Measurements from ENCODE around the gene NOTO.
"Not testable (repeated sequence)": the region's sequence is repeated elsewhere in the genome, so short reads cannot be mapped to it uniquely, and the experiment has no call there.

NOTO gene

GRCh38 chr2:73202156-73203054 is at the start of gene NOTO:
Gene NOTO, plus strand, starts transcription at chr2:73202574. Its CDS starts 93 bp downstream, at chr2:73202667.
- no peaks in the 10 kb centered on the region for H3K4me1 ChIP-seq (ENCODE audit: insufficient read depth, low read length)
- H3K9ac ChIP-seq (ENCODE audit: low read depth, low read length): peak within 1 kb of the TSS; percentile 54
- no peaks in the 10 kb centered on the region; the same call in 1 of the 2 replicates for H3K9me3 ChIP-seq (ENCODE audit: control insufficient read depth, insufficient read depth, low read length)
- no peaks in the 10 kb centered on the region for H3K36me3 ChIP-seq (ENCODE audit: insufficient read depth, low read length)

- Histone ChIP-seq H3K4me1 (ENCODE audit: insufficient read depth, low read length) (no peaks in the 10 kb centered on the region), H3K9me3 (ENCODE audit: control insufficient read depth, insufficient read depth, low read length) (no peaks in the 10 kb centered on the region; the same call in 1 of the 2 replicates), H3K36me3 (ENCODE audit: insufficient read depth, low read length) (no peaks in the 10 kb centered on the region), H3K9ac (ENCODE audit: low read depth, low read length) (peak overlapping the region; percentile 44; the same call in 1 of the 2 replicates)
Observed at GRCh38 chr2:73156539-73157124, 45.7 kb upstream of the NOTO start.

GRCh38 chr2:73162856-73163391 is 39.5 kb upstream of the NOTO start:
- Histone ChIP-seq H3K4me1 (ENCODE audit: insufficient read depth, low read length) (no peaks in the 10 kb centered on the region), H3K9ac (ENCODE audit: low read depth, low read length) (no peak overlapping the region)

GRCh38 chr2:73163483-73164367 is 38.6 kb upstream of the NOTO start:
- Histone ChIP-seq H3K9ac (ENCODE audit: low read depth, low read length) (no peak overlapping the region), H3K9me3 (ENCODE audit: control insufficient read depth, insufficient read depth, low read length) (no peaks in the 10 kb centered on the region), H3K36me3 (ENCODE audit: insufficient read depth, low read length) (no peaks in the 10 kb centered on the region), H3K4me1 (ENCODE audit: insufficient read depth, low read length) (no peaks in the 10 kb centered on the region)

More at GRCh38 chr2:73162856-73163391, 39.5 kb upstream of the NOTO start:
- Histone ChIP-seq H3K36me3 (ENCODE audit: insufficient read depth, low read length) (no peaks in the 10 kb centered on the region), H3K9me3 (ENCODE audit: control insufficient read depth, insufficient read depth, low read length) (no peaks in the 10 kb centered on the region)

- not testable (repeated sequence) for H3K9ac ChIP-seq (ENCODE audit: low read depth, low read length); H3K4me1 ChIP-seq (ENCODE audit: insufficient read depth, low read length); H3K9me3 ChIP-seq (ENCODE audit: control insufficient read depth, insufficient read depth, low read length); H3K36me3 ChIP-seq (ENCODE audit: insufficient read depth, low read length)
Observed at GRCh38 chr2:73165978-73166377, 36.4 kb upstream of the NOTO start.

GRCh38 chr2:73166813-73167212 is 35.6 kb upstream of the NOTO start:
- H3K4me1 ChIP-seq (ENCODE audit: insufficient read depth, low read length); H3K9me3 ChIP-seq (ENCODE audit: control insufficient read depth, insufficient read depth, low read length); H3K36me3 ChIP-seq (ENCODE audit: insufficient read depth, low read length); H3K9ac ChIP-seq (ENCODE audit: low read depth, low read length): not testable (repeated sequence)

- H3K9me3 ChIP-seq (ENCODE audit: control insufficient read depth, insufficient read depth, low read length); H3K9ac ChIP-seq (ENCODE audit: low read depth, low read length); H3K4me1 ChIP-seq (ENCODE audit: insufficient read depth, low read length); H3K36me3 ChIP-seq (ENCODE audit: insufficient read depth, low read length): not testable (repeated sequence)
Observed at GRCh38 chr2:73168348-73168747, 34.0 kb upstream of the NOTO start.

GRCh38 chr2:73170341-73170740 is 32.0 kb upstream of the NOTO start:
- H3K9ac ChIP-seq (ENCODE audit: low read depth, low read length); H3K9me3 ChIP-seq (ENCODE audit: control insufficient read depth, insufficient read depth, low read length); H3K36me3 ChIP-seq (ENCODE audit: insufficient read depth, low read length); H3K4me1 ChIP-seq (ENCODE audit: insufficient read depth, low read length): not testable (repeated sequence)

GRCh38 chr2:73172963-73173362 is 29.4 kb upstream of the NOTO start:
- no peak overlapping the region for H3K9ac ChIP-seq (ENCODE audit: low read depth, low read length)

GRCh38 chr2:73173781-73174180 is 28.6 kb upstream of the NOTO start:
- H3K36me3 ChIP-seq (ENCODE audit: insufficient read depth, low read length): no peaks in the 10 kb centered on the region
- no peaks in the 10 kb centered on the region for H3K9me3 ChIP-seq (ENCODE audit: control insufficient read depth, insufficient read depth, low read length)
- no peak overlapping the region for H3K9ac ChIP-seq (ENCODE audit: low read depth, low read length)
- no peaks in the 10 kb centered on the region; the same call in 1 of the 2 replicates for H3K4me1 ChIP-seq (ENCODE audit: insufficient read depth, low read length)

More at GRCh38 chr2:73172963-73173362, 29.4 kb upstream of the NOTO start:
- Histone ChIP-seq H3K36me3 (ENCODE audit: insufficient read depth, low read length) (no peaks in the 10 kb centered on the region), H3K9me3 (ENCODE audit: control insufficient read depth, insufficient read depth, low read length) (no peaks in the 10 kb centered on the region), H3K4me1 (ENCODE audit: insufficient read depth, low read length) (no peaks in the 10 kb centered on the region; the same call in 1 of the 2 replicates)

GRCh38 chr2:73174244-73174643 is 28.1 kb upstream of the NOTO start:
- H3K9ac ChIP-seq (ENCODE audit: low read depth, low read length): no peak overlapping the region
- no peaks in the 10 kb centered on the region for H3K36me3 ChIP-seq (ENCODE audit: insufficient read depth, low read length)
- H3K9me3 ChIP-seq (ENCODE audit: control insufficient read depth, insufficient read depth, low read length): no peaks in the 10 kb centered on the region
- no peaks in the 10 kb centered on the region; the same call in 1 of the 2 replicates for H3K4me1 ChIP-seq (ENCODE audit: insufficient read depth, low read length)

GRCh38 chr2:73174941-73175662 is 27.3 kb upstream of the NOTO start:
- Histone ChIP-seq H3K9ac (ENCODE audit: low read depth, low read length) (peak overlapping the region; percentile 59), H3K4me1 (ENCODE audit: insufficient read depth, low read length) (no peaks in the 10 kb centered on the region; the same call in 1 of the 2 replicates), H3K36me3 (ENCODE audit: insufficient read depth, low read length) (no peaks in the 10 kb centered on the region), H3K9me3 (ENCODE audit: control insufficient read depth, insufficient read depth, low read length) (no peaks in the 10 kb centered on the region)

GRCh38 chr2:73175663-73176204 is 26.6 kb upstream of the NOTO start:
- H3K36me3 ChIP-seq (ENCODE audit: insufficient read depth, low read length): no peaks in the 10 kb centered on the region
- H3K9me3 ChIP-seq (ENCODE audit: control insufficient read depth, insufficient read depth, low read length): no peaks in the 10 kb centered on the region
- no peaks in the 10 kb centered on the region; the same call in 1 of the 2 replicates for H3K4me1 ChIP-seq (ENCODE audit: insufficient read depth, low read length)
- H3K9ac ChIP-seq (ENCODE audit: low read depth, low read length): peak overlapping the region; percentile 59
